Kidney (tissue), 14 donors: ENCODE measurements around the gene AMDHD2. TPM values are rescaled to one million over a fixed set of nuclear protein-coding genes. Genes with fewer than 3 reads are reported as not detected.

ENCODE experiments used
- DNase-seq, 5 donors: peaks; one replicate each; pipeline ENCODE4 v3.0.0-alpha.2; 2013 to 2020
- FAIRE-seq: peaks from 2 replicates; lab custom pipeline; 2012; peaks lifted over from hg19 to GRCh38; lab: Jason Lieb, UNC
- H3K27ac ChIP-seq, 2 donors: one replicate each; pipeline ENCODE4 v1.7.0; 2013; ENCODE audit warnings: low read depth in 2 of 2, low read length in 2 of 2, inconsistent platforms in 1 of 2
- H3K27me3 ChIP-seq: one replicate; pipeline ENCODE4 v1.7.1; 2013; ENCODE audit warnings: low read length, inconsistent platforms; ENCODE audit not compliant: control insufficient read depth, insufficient read depth
- H3K36me3 ChIP-seq, 3 donors: one replicate each; pipeline versions ENCODE4 v1.7.0 to v1.7.1; 2013; ENCODE audit warnings: low read length in 3 of 3, control low read depth in 1 of 3, inconsistent platforms in 1 of 3; ENCODE audit not compliant: insufficient read depth in 3 of 3, control insufficient read depth in 2 of 3
- H3K4me1 ChIP-seq, 3 donors: one replicate each; pipeline versions ENCODE4 v1.7.0 to v1.7.1; 2013; ENCODE audit warnings: low read length in 3 of 3, inconsistent platforms in 1 of 3, low read depth in 1 of 3; ENCODE audit not compliant: control insufficient read depth in 2 of 3, insufficient read depth in 2 of 3
- H3K4me3 ChIP-seq, 3 donors: one replicate each; pipeline versions ENCODE4 v1.7.0 to v1.8.1; 2013; ENCODE audit warnings: low read length in 3 of 3, control low read depth in 1 of 3, inconsistent platforms in 1 of 3
- H3K9ac ChIP-seq, 3 donors: one replicate each; pipeline versions ENCODE4 v1.7.0 to v1.7.1; 2013; ENCODE audit warnings: low read length in 3 of 3, control low read depth in 1 of 3, inconsistent platforms in 1 of 3
- H3K9me3 ChIP-seq, 3 donors: one replicate each; pipeline versions ENCODE4 v1.7.0 to v1.7.1; 2013; ENCODE audit warnings: low read length in 3 of 3, control low read depth in 1 of 3, inconsistent platforms in 1 of 3; ENCODE audit not compliant: control insufficient read depth in 2 of 3, insufficient read depth in 1 of 3
- intact Hi-C: fragments of 100-400 bp; cut with DNase I; formaldehyde crosslinking; loops from one replicate; pipeline ENCODE4 v1.11.1; 2022
- polyA plus RNA-seq: library from polyadenylated mRNA; stranded (reverse); fragments of 350-450 nt; fragmentation: Illumina TruSeq; extraction: RNeasy Lipid Tissue Mini Kit (QIAGEN cat#74804); gene quantifications from one replicate; pipeline ENCODE4 v1.2.3, GENCODE V29; 2014; ENCODE audit warnings: low read depth, low replicate concordance; ENCODE audit not compliant: insufficient read depth
- total RNA-seq: library from RNA; stranded (reverse); fragmentation: NEBNext Ultra II Directional; extraction: Animal tissue kit (Norgen Biotek cat#: 25700); gene quantifications from one replicate; pipeline ENCODE4 v1.2.1, GENCODE V29; 2021
- TF ChIP-seq, protein P1 (sequence below): IDR thresholded peaks from 3 replicates; pipeline ENCODE4 v1.5.1; 2012; ENCODE audit warnings: mild to moderate bottlenecking, moderate library complexity, borderline replicate concordance; ENCODE audit not compliant: insufficient read depth; ENCODE audit errors: extremely low read depth
- donor health status: control.
- donor health status: control.
- donor health status: control.
- donor health status: control.
- donor health status: control.
- donor health status: DM: yes; HTN: yes; CAD: no.
- donor health status: Normal renal cell carcinoma (clear cell type).

The AMDHD2 gene
- total and polyA plus RNA-seq, 2 donors from 2014 or later: 51.8 to 52.1 TPM

DNA sequence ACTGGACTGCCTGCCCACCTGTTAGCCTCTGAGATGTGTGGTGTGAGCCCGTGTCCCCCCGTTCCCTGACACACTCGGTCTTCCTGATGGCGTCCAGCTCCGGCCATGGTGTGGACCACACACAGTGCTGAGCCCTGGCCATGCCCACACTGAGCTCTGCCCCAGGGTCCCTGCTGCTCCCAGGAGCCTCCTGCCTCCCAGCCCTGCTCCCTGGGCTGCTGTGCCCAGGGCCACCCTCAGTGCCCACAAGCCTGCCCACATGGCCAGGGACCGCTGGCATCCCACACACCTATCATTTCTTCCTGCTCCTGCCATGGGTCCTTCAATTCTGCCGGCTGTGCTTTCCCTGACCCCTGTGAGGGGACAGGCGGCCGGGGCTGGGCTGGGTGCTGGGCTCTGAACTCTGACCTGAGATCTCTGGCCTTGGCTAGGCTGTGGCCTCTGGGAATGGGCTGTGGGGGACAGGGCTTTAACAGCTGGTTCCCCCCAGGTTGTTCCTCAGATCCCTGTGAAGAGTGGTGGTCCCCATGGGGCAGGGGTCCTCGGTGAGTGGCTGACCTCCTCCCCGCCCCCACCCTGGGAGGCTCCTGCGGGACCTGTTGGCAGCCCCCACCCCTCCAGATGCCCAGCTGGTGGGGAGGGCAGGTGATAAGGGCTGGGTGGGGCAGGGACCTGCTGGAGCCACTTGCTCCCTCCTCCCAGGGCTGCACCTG lies 7.1 kb downstream of the AMDHD2 start:
- intact Hi-C loops: no loop called here
- H3K36me3 ChIP-seq: peaks cover 0 to 15% (median 7%) of the 10 kb centered on the region in 3 donors
- FAIRE-seq: no peak

GRCh38 chr16:2527784-2528100 lies 7.6 kb downstream of the AMDHD2 start:
- no peaks in the 10 kb centered on the region for H3K27me3 ChIP-seq
- intact Hi-C loops: no loop called here
- no peak overlapping the region for H3K9ac ChIP-seq
- no peaks in the 10 kb centered on the region for H3K9me3 ChIP-seq
- peak in 1 of 5 donors; percentile 77 for DNase-seq
- FAIRE-seq: no peak
- H3K4me3 ChIP-seq: no peak overlapping the region
- H3K27ac ChIP-seq: no peak overlapping the region
- TF ChIP-seq, protein P1, sequence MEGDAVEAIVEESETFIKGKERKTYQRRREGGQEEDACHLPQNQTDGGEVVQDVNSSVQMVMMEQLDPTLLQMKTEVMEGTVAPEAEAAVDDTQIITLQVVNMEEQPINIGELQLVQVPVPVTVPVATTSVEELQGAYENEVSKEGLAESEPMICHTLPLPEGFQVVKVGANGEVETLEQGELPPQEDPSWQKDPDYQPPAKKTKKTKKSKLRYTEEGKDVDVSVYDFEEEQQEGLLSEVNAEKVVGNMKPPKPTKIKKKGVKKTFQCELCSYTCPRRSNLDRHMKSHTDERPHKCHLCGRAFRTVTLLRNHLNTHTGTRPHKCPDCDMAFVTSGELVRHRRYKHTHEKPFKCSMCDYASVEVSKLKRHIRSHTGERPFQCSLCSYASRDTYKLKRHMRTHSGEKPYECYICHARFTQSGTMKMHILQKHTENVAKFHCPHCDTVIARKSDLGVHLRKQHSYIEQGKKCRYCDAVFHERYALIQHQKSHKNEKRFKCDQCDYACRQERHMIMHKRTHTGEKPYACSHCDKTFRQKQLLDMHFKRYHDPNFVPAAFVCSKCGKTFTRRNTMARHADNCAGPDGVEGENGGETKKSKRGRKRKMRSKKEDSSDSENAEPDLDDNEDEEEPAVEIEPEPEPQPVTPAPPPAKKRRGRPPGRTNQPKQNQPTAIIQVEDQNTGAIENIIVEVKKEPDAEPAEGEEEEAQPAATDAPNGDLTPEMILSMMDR: no peak
- peaks cover 0 to 14% (median 13%) of the 10 kb centered on the region in 3 donors for H3K4me1 ChIP-seq
- H3K36me3 ChIP-seq: peaks cover 0 to 15% (median 7%) of the 10 kb centered on the region in 3 donors

More for the DNA sequence above, 7.1 kb downstream of the AMDHD2 start:
- DNase-seq: peak in 2 of 5 donors; percentile 4 to 53
- Histone ChIP-seq H3K4me1 (peaks cover 0 to 14% (median 13%) of the 10 kb centered on the region in 3 donors), H3K27me3 (no peaks in the 10 kb centered on the region), H3K9ac (no peak overlapping the region), H3K27ac (no peak overlapping the region), H3K9me3 (no peaks in the 10 kb centered on the region), H3K4me3 (no peak overlapping the region)
- TF ChIP-seq, protein P1: no peak

GRCh38 chr16:2528161-2529060 lies 8.2 kb downstream of the AMDHD2 start:
- FAIRE-seq (no peak), DNase-seq (peak in 3 of 5 donors; percentile 8 to 74 (median 51))
- Histone ChIP-seq H3K4me3 (no peak overlapping the region), H3K9ac (no peak overlapping the region), H3K36me3 (peaks cover 0 to 15% (median 7%) of the 10 kb centered on the region in 3 donors), H3K4me1 (peaks cover 0 to 14% (median 10%) of the 10 kb centered on the region in 3 donors), H3K27ac (no peak overlapping the region), H3K9me3 (no peaks in the 10 kb centered on the region), H3K27me3 (no peaks in the 10 kb centered on the region)
- TF ChIP-seq, protein P1: no peak
- intact Hi-C loops: no loop called here
